MG63 (cell line): ENCODE data around the gene TIPRL. TPM values are rescaled to one million over a fixed set of nuclear protein-coding genes. Genes with fewer than 3 reads are reported as not detected.
"Not testable (repeated sequence)": the region's sequence is repeated elsewhere in the genome, so short reads cannot be mapped to it uniquely, and the experiment has no call there.

ENCODE experiments used
- DNase-seq: peaks from one replicate; pipeline ENCODE4 v3.0.0-alpha.2; 2020
- H3K27me3 ChIP-seq: fragments of 250-450 bp; sonication (Bioruptor Pico); 2 replicates; pipeline ENCODE4 v1.5.1; 2020; ENCODE audit warnings: mild to moderate bottlenecking, moderate library complexity
- H3K36me3 ChIP-seq: fragments of 250-450 bp; sonication (Bioruptor Pico); 2 replicates; pipeline ENCODE4 v1.5.1; 2020; ENCODE audit warnings: mild to moderate bottlenecking, moderate library complexity
- H3K4me3 ChIP-seq: fragments of 250-450 bp; sonication (Bioruptor Pico); 2 replicates; pipeline ENCODE4 v1.5.1; 2020; ENCODE audit warnings: mild to moderate bottlenecking, moderate library complexity
- H3K9me3 ChIP-seq: fragments of 250-450 bp; sonication (Bioruptor Pico); 2 replicates; pipeline ENCODE4 v1.5.1; 2020; ENCODE audit warnings: mild to moderate bottlenecking, moderate library complexity
- total RNA-seq: library from RNA; depleted of rRNA; stranded (reverse); fragments of >200 nt; shearing (Covaris generic); gene quantifications from 2 replicates; pipeline ENCODE4 v1.2.3, GENCODE V29; 2014; ENCODE audit warnings: low replicate concordance

Gene TIPRL
- total RNA-seq, 1 experiment from 2014 or later = 50.2 TPM

- H3K4me3 ChIP-seq = no peak overlapping the region
- H3K27me3 ChIP-seq = no peaks in the 10 kb centered on the region; the same call in 1 of the 2 replicates
- H3K36me3 ChIP-seq = no peaks in the 10 kb centered on the region
- no peak for DNase-seq
- peaks cover 3% of the 10 kb centered on the region; the same call in 1 of the 2 replicates for H3K9me3 ChIP-seq
These were observed 28.5 kb upstream of the TIPRL start for GRCh38 chr1:168150283-168150682.

GRCh38 chr1:168151935-168152334 lies 26.8 kb upstream of the TIPRL start:
- Histone ChIP-seq H3K4me3 (no peak overlapping the region), H3K36me3 (no peaks in the 10 kb centered on the region), H3K9me3 (peaks cover 3% of the 10 kb centered on the region), H3K27me3 (no peaks in the 10 kb centered on the region; the same call in 1 of the 2 replicates)
- DNase-seq = no peak

GRCh38 chr1:168154707-168155106 lies 24.1 kb upstream of the TIPRL start:
- DNase-seq, H3K27me3 ChIP-seq, H3K4me3 ChIP-seq, H3K36me3 ChIP-seq: not testable (repeated sequence)
- H3K9me3 ChIP-seq = peaks cover 13% of the 10 kb centered on the region

GRCh38 chr1:168155910-168156309 lies 22.9 kb upstream of the TIPRL start:
- no peaks in the 10 kb centered on the region for H3K36me3 ChIP-seq
- H3K27me3 ChIP-seq = no peaks in the 10 kb centered on the region; the same call in 1 of the 2 replicates
- H3K4me3 ChIP-seq = no peak overlapping the region
- peaks cover 16% of the 10 kb centered on the region for H3K9me3 ChIP-seq
- DNase-seq = no peak

- Histone ChIP-seq H3K36me3 (no peaks in the 10 kb centered on the region), H3K27me3 (no peaks in the 10 kb centered on the region), H3K4me3 (no peak overlapping the region), H3K9me3 (peaks cover 16% of the 10 kb centered on the region)
- DNase-seq = no peak
These were observed 21.1 kb upstream of the TIPRL start for GRCh38 chr1:168157638-168158037.

GRCh38 chr1:168159251-168159650 lies 19.5 kb upstream of the TIPRL start:
- no peak overlapping the region for H3K4me3 ChIP-seq
- no peak for DNase-seq
- peaks cover 16% of the 10 kb centered on the region for H3K9me3 ChIP-seq
- no peaks in the 10 kb centered on the region for H3K36me3 ChIP-seq
- H3K27me3 ChIP-seq = no peaks in the 10 kb centered on the region

- H3K4me3 ChIP-seq = no peak overlapping the region
- no peaks in the 10 kb centered on the region for H3K36me3 ChIP-seq
- peaks cover 16% of the 10 kb centered on the region for H3K9me3 ChIP-seq
- no peak for DNase-seq
- H3K27me3 ChIP-seq = no peaks in the 10 kb centered on the region
These were observed 18.8 kb upstream of the TIPRL start for GRCh38 chr1:168159979-168160378.

GRCh38 chr1:168161459-168161858 lies 17.3 kb upstream of the TIPRL start:
- Histone ChIP-seq H3K4me3 (no peak overlapping the region), H3K27me3 (no peaks in the 10 kb centered on the region), H3K9me3 (peaks cover 13% of the 10 kb centered on the region), H3K36me3 (no peaks in the 10 kb centered on the region)
- DNase-seq = no peak

GRCh38 chr1:168163670-168164069 lies 15.1 kb upstream of the TIPRL start:
- Histone ChIP-seq H3K4me3 (no peak overlapping the region), H3K9me3 (peaks cover 3% of the 10 kb centered on the region), H3K36me3 (no peaks in the 10 kb centered on the region), H3K27me3 (no peaks in the 10 kb centered on the region)
- no peak for DNase-seq

GRCh38 chr1:168164771-168165170 lies 14.0 kb upstream of the TIPRL start:
- Histone ChIP-seq H3K27me3 (no peaks in the 10 kb centered on the region), H3K36me3 (no peaks in the 10 kb centered on the region), H3K9me3 (peaks cover 3% of the 10 kb centered on the region; the same call in 1 of the 2 replicates), H3K4me3 (no peak overlapping the region)
- DNase-seq = peak; percentile 28

GRCh38 chr1:168167806-168168205 lies 11.0 kb upstream of the TIPRL start:
- Histone ChIP-seq H3K36me3 (no peaks in the 10 kb centered on the region), H3K9me3 (no peaks in the 10 kb centered on the region), H3K4me3 (no peak overlapping the region), H3K27me3 (no peaks in the 10 kb centered on the region)
- DNase-seq = no peak

GRCh38 chr1:168170564-168171508 lies 7.9 kb upstream of the TIPRL start:
- Histone ChIP-seq H3K36me3 (no peaks in the 10 kb centered on the region), H3K9me3 (no peaks in the 10 kb centered on the region), H3K27me3 (no peaks in the 10 kb centered on the region), H3K4me3 (no peak overlapping the region)
- no peak for DNase-seq

GRCh38 chr1:168172250-168172915 lies 6.4 kb upstream of the TIPRL start:
- H3K27me3 ChIP-seq = no peaks in the 10 kb centered on the region
- no peaks in the 10 kb centered on the region for H3K9me3 ChIP-seq
- no peak for DNase-seq
- H3K4me3 ChIP-seq = no peak overlapping the region
- no peaks in the 10 kb centered on the region for H3K36me3 ChIP-seq

- Histone ChIP-seq H3K9me3 (no peaks in the 10 kb centered on the region), H3K4me3 (peak overlapping the region; percentile 94), H3K27me3 (no peaks in the 10 kb centered on the region), H3K36me3 (peaks cover 5% of the 10 kb centered on the region; the same call in 1 of the 2 replicates)
- no peak for DNase-seq
These were observed 530 bp upstream of the TIPRL start for GRCh38 chr1:168178227-168178637.

- no peak for DNase-seq
- H3K36me3 ChIP-seq = peaks cover 14% of the 10 kb centered on the region
- H3K9me3 ChIP-seq = no peaks in the 10 kb centered on the region
- peak overlapping the region; percentile 94 for H3K4me3 ChIP-seq
- no peaks in the 10 kb centered on the region for H3K27me3 ChIP-seq
These were observed 831 bp downstream of the TIPRL start for GRCh38 chr1:168179438-168180147.

GRCh38 chr1:168180148-168180524 lies 1.4 kb downstream of the TIPRL start:
- Histone ChIP-seq H3K27me3 (no peaks in the 10 kb centered on the region), H3K36me3 (peaks cover 20% of the 10 kb centered on the region), H3K9me3 (no peaks in the 10 kb centered on the region), H3K4me3 (peak overlapping the region; percentile 94)
- DNase-seq = no peak
